A549 (cell line): ENCODE results near the gene RNF32.

ENCODE experiments used
- CEBPB ChIP-seq, 2 experiments: fragments of >200 bp in 1 of 2; sonication (Bioruptor Twin) in 1 of 2; formaldehyde crosslinking in 1 of 2; IDR thresholded peaks; 2 replicates each; pipeline ENCODE4 v1.6.1; 2012 to 2016
- NR3C1 ChIP-seq: fragments of >200 bp; sonication (Bioruptor Twin); formaldehyde crosslinking; IDR thresholded peaks from 3 replicates; pipeline ENCODE4 v1.6.1; 2017
- ZNF302 ChIP-seq: fragments of 250-450 bp; sonication (Bioruptor Pico); IDR thresholded peaks from 2 replicates; pipeline ENCODE4 v1.9.0; 2021; ENCODE audit warnings: inconsistent platforms, mild to moderate bottlenecking, moderate library complexity
- TF ChIP-seq, protein P1 (sequence below): fragments of 200-600 bp; sonication (generic); IDR thresholded peaks from 2 replicates; pipeline ENCODE4 v1.6.1; 2016; ENCODE audit warnings: antibody characterized with exemption, mild to moderate bottlenecking, moderate library complexity
- TF ChIP-seq, protein P2 (sequence below): fragments of >200 bp; sonication (Bioruptor Twin); formaldehyde crosslinking; IDR thresholded peaks from 3 replicates; pipeline ENCODE4 v1.5.1; 2016

DNA sequence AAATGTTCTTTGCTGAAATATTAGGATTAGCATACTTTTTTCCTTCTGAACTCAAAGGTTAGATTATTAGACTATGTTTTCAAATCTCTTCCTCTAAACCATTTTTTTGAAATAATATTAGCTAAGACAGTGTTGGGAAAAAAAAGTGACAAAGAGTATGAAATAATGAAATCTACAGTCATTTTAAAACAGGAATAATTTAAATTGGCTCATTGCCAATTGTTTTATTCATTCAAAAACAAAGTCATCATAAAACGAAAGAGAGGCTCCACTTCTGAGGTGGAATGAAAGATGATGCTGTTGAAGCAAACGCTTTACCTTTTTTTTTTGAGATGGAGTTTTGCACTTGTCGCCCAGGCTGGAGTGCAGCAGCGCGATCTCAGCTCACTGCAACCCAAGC is 51.2 kb downstream of the RNF32 start:
- TF ChIP-seq, protein P1, sequence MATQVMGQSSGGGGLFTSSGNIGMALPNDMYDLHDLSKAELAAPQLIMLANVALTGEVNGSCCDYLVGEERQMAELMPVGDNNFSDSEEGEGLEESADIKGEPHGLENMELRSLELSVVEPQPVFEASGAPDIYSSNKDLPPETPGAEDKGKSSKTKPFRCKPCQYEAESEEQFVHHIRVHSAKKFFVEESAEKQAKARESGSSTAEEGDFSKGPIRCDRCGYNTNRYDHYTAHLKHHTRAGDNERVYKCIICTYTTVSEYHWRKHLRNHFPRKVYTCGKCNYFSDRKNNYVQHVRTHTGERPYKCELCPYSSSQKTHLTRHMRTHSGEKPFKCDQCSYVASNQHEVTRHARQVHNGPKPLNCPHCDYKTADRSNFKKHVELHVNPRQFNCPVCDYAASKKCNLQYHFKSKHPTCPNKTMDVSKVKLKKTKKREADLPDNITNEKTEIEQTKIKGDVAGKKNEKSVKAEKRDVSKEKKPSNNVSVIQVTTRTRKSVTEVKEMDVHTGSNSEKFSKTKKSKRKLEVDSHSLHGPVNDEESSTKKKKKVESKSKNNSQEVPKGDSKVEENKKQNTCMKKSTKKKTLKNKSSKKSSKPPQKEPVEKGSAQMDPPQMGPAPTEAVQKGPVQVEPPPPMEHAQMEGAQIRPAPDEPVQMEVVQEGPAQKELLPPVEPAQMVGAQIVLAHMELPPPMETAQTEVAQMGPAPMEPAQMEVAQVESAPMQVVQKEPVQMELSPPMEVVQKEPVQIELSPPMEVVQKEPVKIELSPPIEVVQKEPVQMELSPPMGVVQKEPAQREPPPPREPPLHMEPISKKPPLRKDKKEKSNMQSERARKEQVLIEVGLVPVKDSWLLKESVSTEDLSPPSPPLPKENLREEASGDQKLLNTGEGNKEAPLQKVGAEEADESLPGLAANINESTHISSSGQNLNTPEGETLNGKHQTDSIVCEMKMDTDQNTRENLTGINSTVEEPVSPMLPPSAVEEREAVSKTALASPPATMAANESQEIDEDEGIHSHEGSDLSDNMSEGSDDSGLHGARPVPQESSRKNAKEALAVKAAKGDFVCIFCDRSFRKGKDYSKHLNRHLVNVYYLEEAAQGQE = no peak
- TF ChIP-seq, protein P2, sequence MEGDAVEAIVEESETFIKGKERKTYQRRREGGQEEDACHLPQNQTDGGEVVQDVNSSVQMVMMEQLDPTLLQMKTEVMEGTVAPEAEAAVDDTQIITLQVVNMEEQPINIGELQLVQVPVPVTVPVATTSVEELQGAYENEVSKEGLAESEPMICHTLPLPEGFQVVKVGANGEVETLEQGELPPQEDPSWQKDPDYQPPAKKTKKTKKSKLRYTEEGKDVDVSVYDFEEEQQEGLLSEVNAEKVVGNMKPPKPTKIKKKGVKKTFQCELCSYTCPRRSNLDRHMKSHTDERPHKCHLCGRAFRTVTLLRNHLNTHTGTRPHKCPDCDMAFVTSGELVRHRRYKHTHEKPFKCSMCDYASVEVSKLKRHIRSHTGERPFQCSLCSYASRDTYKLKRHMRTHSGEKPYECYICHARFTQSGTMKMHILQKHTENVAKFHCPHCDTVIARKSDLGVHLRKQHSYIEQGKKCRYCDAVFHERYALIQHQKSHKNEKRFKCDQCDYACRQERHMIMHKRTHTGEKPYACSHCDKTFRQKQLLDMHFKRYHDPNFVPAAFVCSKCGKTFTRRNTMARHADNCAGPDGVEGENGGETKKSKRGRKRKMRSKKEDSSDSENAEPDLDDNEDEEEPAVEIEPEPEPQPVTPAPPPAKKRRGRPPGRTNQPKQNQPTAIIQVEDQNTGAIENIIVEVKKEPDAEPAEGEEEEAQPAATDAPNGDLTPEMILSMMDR = no peak
- TF ChIP-seq CEBPB (IDR thresholded peaks at IDR 0.05) = no peak
- TF ChIP-seq ZNF302 (CRISPR knock-in tag) = no peak
- TF ChIP-seq NR3C1 = no peak
